HCT116 (cell line): ENCODE data around the gene ABCB10.

Source experiments
- POLR2A ChIP-seq: IDR thresholded peaks from 2 replicates; pipeline ENCODE4 v1.7.0; 2011; ENCODE audit warnings: borderline replicate concordance; ENCODE audit not compliant: insufficient read depth, insufficient read length; ENCODE audit errors: extremely low read depth
- POLR2AphosphoS5 ChIP-seq: IDR thresholded peaks from 2 replicates; pipeline ENCODE4 v1.6.1; 2011; ENCODE audit warnings: mild to moderate bottlenecking, low read depth, low read length, moderate library complexity
- SIN3A ChIP-seq: IDR thresholded peaks from 2 replicates; pipeline ENCODE4 v1.6.1; 2012; ENCODE audit warnings: low read depth
- SRF ChIP-seq: IDR thresholded peaks from 2 replicates; pipeline ENCODE4 v1.6.1; 2012; ENCODE audit warnings: low read depth
- TF ChIP-seq, protein P1 (sequence below), 3 experiments: fragments of 200-600 bp in 1 of 3; sonication (generic) in 1 of 3; IDR thresholded peaks in 2 of 3; conservative IDR thresholded peaks in 1 of 3; 2 replicates each; pipeline ENCODE4 v1.5.1; 2012 to 2017; ENCODE audit warnings: low read depth in 2 of 3, low read length in 2 of 3, antibody characterized with exemption in 1 of 3, borderline replicate concordance in 1 of 3, control low read depth in 1 of 3, mild to moderate bottlenecking in 1 of 3, mixed read lengths in 1 of 3, mixed run types in 1 of 3, moderate library complexity in 1 of 3; ENCODE audit not compliant: insufficient read depth in 1 of 3
- TF ChIP-seq, protein P2 (sequence below): IDR thresholded peaks from 2 replicates; pipeline ENCODE4 v1.6.1; 2012; ENCODE audit warnings: low read depth

DNA sequence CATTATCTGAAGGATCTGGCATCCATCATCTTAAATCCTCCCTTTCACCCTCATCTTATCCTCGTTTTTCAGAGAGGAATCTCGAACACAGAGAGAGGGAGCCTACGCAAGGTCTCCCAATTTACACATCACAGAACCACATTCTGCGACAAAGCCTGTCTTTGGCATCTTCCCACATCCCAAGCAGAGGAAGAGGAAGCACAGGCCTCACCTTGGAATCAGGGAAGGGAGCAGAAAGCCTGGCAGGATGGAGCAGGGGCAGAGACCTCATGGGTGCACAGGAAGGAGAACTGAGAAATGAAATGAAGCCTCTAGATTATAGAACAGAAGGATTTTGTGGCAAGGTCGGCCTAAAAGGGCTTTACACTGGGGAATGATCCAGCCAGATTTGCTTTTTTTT lies 5.8 kb downstream of the ABCB10 start:
- TF ChIP-seq POLR2A (no peak), SRF (no peak), SIN3A (no peak), POLR2AphosphoS5 (no peak)
- TF ChIP-seq, protein P1, sequence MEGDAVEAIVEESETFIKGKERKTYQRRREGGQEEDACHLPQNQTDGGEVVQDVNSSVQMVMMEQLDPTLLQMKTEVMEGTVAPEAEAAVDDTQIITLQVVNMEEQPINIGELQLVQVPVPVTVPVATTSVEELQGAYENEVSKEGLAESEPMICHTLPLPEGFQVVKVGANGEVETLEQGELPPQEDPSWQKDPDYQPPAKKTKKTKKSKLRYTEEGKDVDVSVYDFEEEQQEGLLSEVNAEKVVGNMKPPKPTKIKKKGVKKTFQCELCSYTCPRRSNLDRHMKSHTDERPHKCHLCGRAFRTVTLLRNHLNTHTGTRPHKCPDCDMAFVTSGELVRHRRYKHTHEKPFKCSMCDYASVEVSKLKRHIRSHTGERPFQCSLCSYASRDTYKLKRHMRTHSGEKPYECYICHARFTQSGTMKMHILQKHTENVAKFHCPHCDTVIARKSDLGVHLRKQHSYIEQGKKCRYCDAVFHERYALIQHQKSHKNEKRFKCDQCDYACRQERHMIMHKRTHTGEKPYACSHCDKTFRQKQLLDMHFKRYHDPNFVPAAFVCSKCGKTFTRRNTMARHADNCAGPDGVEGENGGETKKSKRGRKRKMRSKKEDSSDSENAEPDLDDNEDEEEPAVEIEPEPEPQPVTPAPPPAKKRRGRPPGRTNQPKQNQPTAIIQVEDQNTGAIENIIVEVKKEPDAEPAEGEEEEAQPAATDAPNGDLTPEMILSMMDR (IDR thresholded peaks at IDR 0.05 in 2 of 3, conservative IDR thresholded peaks at IDR 0.05 in 1 of 3; ENCODE audit: borderline replicate concordance in 1 of 3, insufficient read depth in 1 of 3, low read depth in 2 of 3, low read length in 2 of 3): no peak
- TF ChIP-seq, protein P2, sequence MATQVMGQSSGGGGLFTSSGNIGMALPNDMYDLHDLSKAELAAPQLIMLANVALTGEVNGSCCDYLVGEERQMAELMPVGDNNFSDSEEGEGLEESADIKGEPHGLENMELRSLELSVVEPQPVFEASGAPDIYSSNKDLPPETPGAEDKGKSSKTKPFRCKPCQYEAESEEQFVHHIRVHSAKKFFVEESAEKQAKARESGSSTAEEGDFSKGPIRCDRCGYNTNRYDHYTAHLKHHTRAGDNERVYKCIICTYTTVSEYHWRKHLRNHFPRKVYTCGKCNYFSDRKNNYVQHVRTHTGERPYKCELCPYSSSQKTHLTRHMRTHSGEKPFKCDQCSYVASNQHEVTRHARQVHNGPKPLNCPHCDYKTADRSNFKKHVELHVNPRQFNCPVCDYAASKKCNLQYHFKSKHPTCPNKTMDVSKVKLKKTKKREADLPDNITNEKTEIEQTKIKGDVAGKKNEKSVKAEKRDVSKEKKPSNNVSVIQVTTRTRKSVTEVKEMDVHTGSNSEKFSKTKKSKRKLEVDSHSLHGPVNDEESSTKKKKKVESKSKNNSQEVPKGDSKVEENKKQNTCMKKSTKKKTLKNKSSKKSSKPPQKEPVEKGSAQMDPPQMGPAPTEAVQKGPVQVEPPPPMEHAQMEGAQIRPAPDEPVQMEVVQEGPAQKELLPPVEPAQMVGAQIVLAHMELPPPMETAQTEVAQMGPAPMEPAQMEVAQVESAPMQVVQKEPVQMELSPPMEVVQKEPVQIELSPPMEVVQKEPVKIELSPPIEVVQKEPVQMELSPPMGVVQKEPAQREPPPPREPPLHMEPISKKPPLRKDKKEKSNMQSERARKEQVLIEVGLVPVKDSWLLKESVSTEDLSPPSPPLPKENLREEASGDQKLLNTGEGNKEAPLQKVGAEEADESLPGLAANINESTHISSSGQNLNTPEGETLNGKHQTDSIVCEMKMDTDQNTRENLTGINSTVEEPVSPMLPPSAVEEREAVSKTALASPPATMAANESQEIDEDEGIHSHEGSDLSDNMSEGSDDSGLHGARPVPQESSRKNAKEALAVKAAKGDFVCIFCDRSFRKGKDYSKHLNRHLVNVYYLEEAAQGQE: no peak
